GM23338 (cell line): Measurements from ENCODE around the gene GGPS1.

Experiments used
- CREB1 ChIP-seq: fragments of 250-450 bp; sonication (Bioruptor Pico); IDR thresholded peaks from 2 replicates; pipeline ENCODE4 v1.5.0; 2020; ENCODE audit warnings: low read depth, mild to moderate bottlenecking, moderate library complexity
- CTCF ChIP-seq, 2 experiments: fragments of 200-600 bp in 1 of 2; sonication (generic) in 1 of 2; conservative IDR thresholded peaks; 2 replicates each; pipeline versions ENCODE4 v1.5.1 to v1.6.1; 2016 to 2017; ENCODE audit warnings: antibody characterized with exemption in 2 of 2, low read depth in 2 of 2, mild to moderate bottlenecking in 2 of 2, moderate library complexity in 1 of 2
- EZH2 ChIP-seq: fragments of 200-600 bp; sonication (generic); IDR thresholded peaks from one replicate; pipeline ENCODE4 v1.8.0; 2017; ENCODE audit warnings: antibody characterized with exemption, mild to moderate bottlenecking, low read depth; ENCODE audit not compliant: unreplicated experiment
- POLR2AphosphoS5 ChIP-seq: IDR thresholded peaks from 2 replicates; pipeline ENCODE4 v1.6.1; 2016; ENCODE audit warnings: antibody characterized with exemption, low read depth
- REST ChIP-seq: IDR thresholded peaks from one replicate; pipeline ENCODE4 v1.6.1; 2018; ENCODE audit warnings: antibody characterized with exemption; ENCODE audit not compliant: unreplicated experiment

GRCh38 chr1:235320521-235321179 is 7.7 kb upstream of the GGPS1 start:
- TF ChIP-seq CTCF (conservative IDR thresholded peaks at IDR 0.05; ENCODE audit: low read depth in 2 of 2): no peak
- TF ChIP-seq POLR2AphosphoS5: no peak
- TF ChIP-seq EZH2: no peak
- no peak for TF ChIP-seq CREB1 (CRISPR knock-in tag)
- no peak for TF ChIP-seq REST
